B cell (primary cell): ENCODE measurements around the gene ADAM11. TPM values are rescaled to one million over a fixed set of nuclear protein-coding genes. Genes with fewer than 3 reads are reported as not detected.
"Not testable (repeated sequence)": the region's sequence is repeated elsewhere in the genome, so short reads cannot be mapped to it uniquely, and the experiment has no call there.

ENCODE experiments used
- ATAC-seq: fragments of 200-7000 bp; cut with Tn5 transposase; one replicate; pipeline ENCODE4 v1.10.0; 2021; ENCODE audit warnings: low read depth, mild to moderate bottlenecking, moderate number of reproducible peaks, moderate library complexity
- CTCF ChIA-PET: fragments of 350-600 bp; sonication (Branson Sonifier 250); formaldehyde crosslinking; loops from one replicate; lab custom pipeline; 2021; ENCODE audit warnings: antibody characterized with exemption, inconsistent platforms; lab: Charles Lee
- POLR2A ChIA-PET: fragments of 350-600 bp; sonication (Branson Sonifier 250); formaldehyde crosslinking; loops from one replicate; lab custom pipeline; 2021; ENCODE audit warnings: antibody characterized with exemption; lab: Charles Lee
- DNase-seq: peaks from one replicate; pipeline ENCODE4 v3.0.0; 2013
- H2AFZ ChIP-seq: 2 replicates; pipeline ENCODE4 v1.6.1; 2012; ENCODE audit warnings: mild to moderate bottlenecking, low read depth, low read length; ENCODE audit not compliant: insufficient read depth, poor library complexity, severe bottlenecking
- H3K27ac ChIP-seq, 2 donors: 1 replicate in 1 of 2; 2 replicates in 1 of 2; pipeline ENCODE4 v1.5.1; 2012 to 2013; ENCODE audit warnings: low read length in 2 of 2, mild to moderate bottlenecking in 2 of 2, moderate library complexity in 1 of 2
- H3K27me3 ChIP-seq, 4 experiments: fragments of 200-600 bp in 1 of 4; sonication (generic) in 1 of 4; replicated peaks in 1 of 4; 1 replicate in 2 of 4; 2 replicates in 2 of 4; pipeline versions ENCODE4 v1.6.1 to v1.7.0; 2013 to 2016; ENCODE audit warnings: low read length in 3 of 4, mild to moderate bottlenecking in 2 of 4, mixed read lengths in 1 of 4, moderate library complexity in 1 of 4; ENCODE audit not compliant: insufficient read depth in 4 of 4, control insufficient read depth in 3 of 4; ENCODE audit errors: control extremely low read depth in 1 of 4
- H3K36me3 ChIP-seq, 2 experiments: replicated peaks in 1 of 2; 1 replicate in 1 of 2; 2 replicates in 1 of 2; pipeline versions ENCODE4 v1.6.1 to v1.7.1; 2013; ENCODE audit warnings: low read length in 1 of 2; ENCODE audit not compliant: insufficient read depth in 2 of 2, control insufficient read depth in 1 of 2; ENCODE audit errors: control extremely low read depth in 1 of 2, extremely low read depth in 1 of 2
- H3K4me1 ChIP-seq, 2 donors: fragments of 200-600 bp in 1 of 2; sonication (generic) in 1 of 2; 1 replicate in 1 of 2; 2 replicates in 1 of 2; pipeline versions ENCODE4 v1.5.1 to v1.6.1; 2013 to 2017; ENCODE audit warnings: low read length in 2 of 2; ENCODE audit not compliant: control insufficient read depth in 2 of 2, insufficient read depth in 2 of 2
- H3K4me2 ChIP-seq: replicated peaks from 2 replicates; pipeline ENCODE3; 2012; ENCODE audit warnings: mild to moderate bottlenecking, low read depth, low read length; ENCODE audit not compliant: poor library complexity, severe bottlenecking
- H3K4me3 ChIP-seq, 5 experiments: fragments of 200-600 bp in 1 of 5; sonication (generic) in 1 of 5; 1 replicate in 3 of 5; 2 replicates in 2 of 5; pipeline versions ENCODE4 v1.5.1 to v1.7.0; 2011 to 2016; ENCODE audit warnings: low read length in 4 of 5, mild to moderate bottlenecking in 4 of 5, low read depth in 2 of 5, control low read depth in 1 of 5, moderate library complexity in 1 of 5; ENCODE audit not compliant: insufficient read depth in 1 of 5; ENCODE audit errors: control extremely low read depth in 1 of 5, extremely low read depth in 1 of 5
- H3K79me2 ChIP-seq: fragments of 200-600 bp; sonication (generic); one replicate; pipeline ENCODE4 v1.6.0; 2016; ENCODE audit warnings: low read length; ENCODE audit not compliant: control insufficient read depth, insufficient read depth
- H3K9ac ChIP-seq: fragments of 200-600 bp; sonication (generic); 2 replicates; pipeline ENCODE4 v1.6.1; 2017; ENCODE audit warnings: mild to moderate bottlenecking, low read length, moderate library complexity
- H3K9me3 ChIP-seq, 3 donors: one replicate each; pipeline versions ENCODE4 v1.6.1 to v1.7.1; 2013; ENCODE audit warnings: low read length in 2 of 3; ENCODE audit not compliant: control insufficient read depth in 2 of 3, insufficient read depth in 1 of 3; ENCODE audit errors: control extremely low read depth in 1 of 3
- H4K20me1 ChIP-seq: 2 replicates; pipeline ENCODE4 v1.6.0; 2012; ENCODE audit warnings: mild to moderate bottlenecking, low read length; ENCODE audit not compliant: insufficient read depth, control insufficient read depth, poor library complexity, severe bottlenecking
- H3K27ac Mint-ChIP-seq: one replicate; pipeline ENCODE4 v1.8.0; 2021; ENCODE audit warnings: mixed read lengths
- H3K27me3 Mint-ChIP-seq: one replicate; pipeline ENCODE4 v1.8.0; 2021; ENCODE audit warnings: mixed read lengths
- H3K4me1 Mint-ChIP-seq: one replicate; pipeline ENCODE4 v1.8.0; 2021; ENCODE audit warnings: mixed read lengths
- H3K4me3 Mint-ChIP-seq: one replicate; pipeline ENCODE4 v1.8.0; 2021; ENCODE audit warnings: mixed read lengths
- H3K9me3 Mint-ChIP-seq: one replicate; pipeline ENCODE4 v1.8.0; 2022; ENCODE audit warnings: mixed read lengths; ENCODE audit not compliant: insufficient read depth
- EZH2 ChIP-seq: IDR thresholded peaks from 2 replicates; pipeline ENCODE4 v1.6.1; 2012; ENCODE audit warnings: borderline replicate concordance, low read depth, mild to moderate bottlenecking, moderate library complexity, low read length; ENCODE audit not compliant: insufficient read depth, poor library complexity, severe bottlenecking
- WGBS: methylation state at CpG from one replicate; pipeline ENCODE4 v1.1.5; 2013; ENCODE audit warnings: missing lambda C conversion rate; ENCODE audit not compliant: insufficient coverage; 5-methylcytosine and 5-hydroxymethylcytosine counted together
- intact Hi-C: fragments of 100-400 bp; cut with micrococcal nuclease; formaldehyde crosslinking; loops from one replicate; pipeline ENCODE4 v1.10.0; 2022
- polyA plus RNA-seq: library from polyadenylated mRNA; depleted of rRNA; stranded (reverse); fragments of >200 nt; gene quantifications from 2 replicates; pipeline ENCODE4 v1.2.3, GENCODE V29; 2012
- total RNA-seq, 2 donors: library from RNA; stranded (reverse); fragments of 120-200 nt in 1 of 2; gene quantifications; 1 replicate in 1 of 2; 2 replicates in 1 of 2; pipeline versions ENCODE4 v1.2.3 to v1.2.4, GENCODE V29; 2013 to 2022
- TF ChIP-seq, protein P1 (sequence below): fragments of 200-600 bp; IDR thresholded peaks from one replicate; pipeline ENCODE4 v1.8.0; 2022; ENCODE audit warnings: antibody characterized with exemption, mild to moderate bottlenecking

Gene ADAM11
- total and polyA plus RNA-seq, 2 donors (not counting 1 experiment from before 2014, with no cell fraction given), result 0.39 to 1.00 TPM

DNA sequence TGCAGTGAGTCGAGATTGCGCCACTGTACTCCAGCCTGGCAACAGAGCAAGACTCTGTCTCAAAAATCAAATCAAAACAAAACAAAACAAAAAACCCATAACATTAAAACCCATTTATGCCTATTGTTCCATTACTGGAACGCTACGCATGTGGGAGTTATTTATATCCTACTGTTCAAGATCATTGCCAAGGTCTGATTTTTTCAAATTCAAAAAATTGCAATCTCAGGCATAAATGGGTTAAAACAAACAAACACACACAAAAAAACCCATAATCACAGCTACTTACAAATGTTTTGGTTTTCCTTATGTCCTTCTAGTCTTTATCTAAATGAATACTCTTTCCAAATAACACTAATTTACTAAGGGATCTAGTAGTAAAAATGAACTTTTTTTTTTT, 53.5 kb downstream of the ADAM11 start:
- Histone ChIP-seq H3K27me3 (no peaks in the 10 kb centered on the region), H3K4me1 (no peaks in the 10 kb centered on the region), H3K9ac (no peak overlapping the region), H4K20me1 (no peaks in the 10 kb centered on the region), H3K4me3 (no peak overlapping the region), H3K36me3 (no peaks in the 10 kb centered on the region), H3K4me2 (no peak overlapping the region), H3K9me3 (no peaks in the 10 kb centered on the region), H3K79me2 (no peaks in the 10 kb centered on the region), H3K27ac (no peak overlapping the region), H2AFZ (no peak overlapping the region)
- WGBS, result 100% methylated on average over 2 of the region's 4 CpGs
- Mint-ChIP-seq H3K4me1 (no peaks in the 10 kb centered on the region), H3K27ac (no peak overlapping the region), H3K4me3 (no peak overlapping the region), H3K27me3 (peaks cover 3% of the 10 kb centered on the region), H3K9me3 (no peaks in the 10 kb centered on the region)
- intact Hi-C loops, result no loop called here
- ChIA-PET POLR2A (no interaction called here), CTCF (interaction anchor here (2.1 kb wide), 1 partner anchor 32 kb away, joined by 5 read pairs; no protein-coding TSS in a partner anchor)
- DNase-seq, result no peak
- no peak for TF ChIP-seq EZH2
- TF ChIP-seq, protein P1, sequence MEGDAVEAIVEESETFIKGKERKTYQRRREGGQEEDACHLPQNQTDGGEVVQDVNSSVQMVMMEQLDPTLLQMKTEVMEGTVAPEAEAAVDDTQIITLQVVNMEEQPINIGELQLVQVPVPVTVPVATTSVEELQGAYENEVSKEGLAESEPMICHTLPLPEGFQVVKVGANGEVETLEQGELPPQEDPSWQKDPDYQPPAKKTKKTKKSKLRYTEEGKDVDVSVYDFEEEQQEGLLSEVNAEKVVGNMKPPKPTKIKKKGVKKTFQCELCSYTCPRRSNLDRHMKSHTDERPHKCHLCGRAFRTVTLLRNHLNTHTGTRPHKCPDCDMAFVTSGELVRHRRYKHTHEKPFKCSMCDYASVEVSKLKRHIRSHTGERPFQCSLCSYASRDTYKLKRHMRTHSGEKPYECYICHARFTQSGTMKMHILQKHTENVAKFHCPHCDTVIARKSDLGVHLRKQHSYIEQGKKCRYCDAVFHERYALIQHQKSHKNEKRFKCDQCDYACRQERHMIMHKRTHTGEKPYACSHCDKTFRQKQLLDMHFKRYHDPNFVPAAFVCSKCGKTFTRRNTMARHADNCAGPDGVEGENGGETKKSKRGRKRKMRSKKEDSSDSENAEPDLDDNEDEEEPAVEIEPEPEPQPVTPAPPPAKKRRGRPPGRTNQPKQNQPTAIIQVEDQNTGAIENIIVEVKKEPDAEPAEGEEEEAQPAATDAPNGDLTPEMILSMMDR, result no peak
- ATAC-seq, result no peak

DNA sequence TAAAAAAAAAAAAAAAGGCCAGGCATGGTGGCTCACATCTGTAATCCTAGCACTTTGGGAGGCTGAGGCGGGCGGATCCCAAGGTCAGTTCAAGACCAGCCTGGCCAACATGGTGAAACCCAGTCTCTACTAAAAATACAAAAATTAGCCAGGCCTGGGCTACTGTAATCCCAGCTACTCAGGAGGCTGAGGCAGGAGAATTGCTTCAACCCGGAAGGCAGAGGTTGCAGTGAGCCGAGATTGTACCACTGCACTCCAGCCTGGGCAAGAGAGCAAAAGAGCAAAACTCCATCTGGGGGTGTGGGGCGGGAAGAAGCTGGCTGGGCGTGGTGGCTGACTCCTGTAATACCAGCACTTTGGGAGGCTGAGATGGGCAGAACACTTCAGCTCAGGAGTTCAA, 59.7 kb downstream of the ADAM11 start:
- H3K4me1 ChIP-seq, CTCF ChIA-PET, H3K27me3 ChIP-seq, H3K4me1 Mint-ChIP-seq, H3K36me3 ChIP-seq, intact Hi-C loops, H3K9ac ChIP-seq, H2AFZ ChIP-seq, H4K20me1 ChIP-seq, H3K27ac Mint-ChIP-seq, DNase-seq, ATAC-seq, H3K27ac ChIP-seq, H3K4me3 ChIP-seq, H3K9me3 Mint-ChIP-seq, H3K27me3 Mint-ChIP-seq, H3K4me2 ChIP-seq, H3K4me3 Mint-ChIP-seq, H3K9me3 ChIP-seq, H3K79me2 ChIP-seq: not testable (repeated sequence)
- 93% methylated on average over 3 of the region's 6 CpGs for WGBS
- POLR2A ChIA-PET, result interaction anchor here (0.7 kb wide), 1 partner anchor 425 kb away, joined by 3 read pairs; no protein-coding TSS in a partner anchor
